HepG2 (cell line): Measurements from ENCODE around the gene LRP5. TPM values are rescaled to one million over a fixed set of nuclear protein-coding genes. Genes with fewer than 3 reads are reported as not detected.
A peak's percentile ranks its signal among the peaks of the same experiment; 100 is the strongest.

Experiments used
- ATAC-seq: fragments of 200-7000 bp; cut with Tn5 transposase; 3 replicates; pipeline ENCODE4 v1.9.1; 2020; ENCODE audit warnings: mild to moderate bottlenecking, moderate library complexity
- BruUV-seq: library from RNA; stranded (reverse); fragments of 400-500 nt; replicated peaks from 2 replicates; lab custom pipeline; 2021; lab: Mats Ljungman, UMichigan
- CTCF ChIA-PET: fragments of 300-600 bp; formaldehyde crosslinking; extraction: SDS; loops from one replicate; lab custom pipeline; 2021; ENCODE audit warnings: low total read pairs, inconsistent platforms, low intra/inter-chr PET ratio; lab: Yijun Ruan, JAX
- POLR2A ChIA-PET: fragments of 350-600 bp; sonication (Branson Sonifier 250); formaldehyde crosslinking; loops from one replicate; lab custom pipeline; 2020; ENCODE audit warnings: antibody characterized with exemption, inconsistent platforms; lab: Yijun Ruan, JAX
- DNase-seq: peaks from one replicate; pipeline ENCODE4 v3.0.0-alpha.2; 2015; ENCODE audit warnings: low spot score
- FAIRE-seq: peaks from 3 replicates; lab custom pipeline; 2011; peaks lifted over from hg19 to GRCh38; lab: Jason Lieb, UNC
- H2AFZ ChIP-seq: one replicate; pipeline ENCODE4 v1.6.1; 2011; ENCODE audit warnings: low read length, inconsistent platforms
- H3K27ac ChIP-seq: fragments of 300-600 bp; 3 replicates; pipeline ENCODE4 v1.8.0; 2011; ENCODE audit warnings: mixed run types, mild to moderate bottlenecking, mixed read lengths, low read length, inconsistent platforms; ENCODE audit not compliant: insufficient read depth; ENCODE audit errors: extremely low read length
- H3K27me3 ChIP-seq, 2 experiments: fragments of 200-600 bp in 1 of 2; 2 replicates in 1 of 2; 3 replicates in 1 of 2; pipeline versions ENCODE4 v1.6.0 to v1.8.0; 2011; ENCODE audit warnings: low read length in 2 of 2, mild to moderate bottlenecking in 2 of 2, moderate library complexity in 2 of 2, inconsistent platforms in 1 of 2; ENCODE audit not compliant: insufficient read depth in 2 of 2, control insufficient read depth in 1 of 2
- H3K36me3 ChIP-seq, 2 experiments: fragments of 200-600 bp in 1 of 2; replicated peaks in 1 of 2; 2 replicates in 1 of 2; 3 replicates in 1 of 2; pipeline versions ENCODE4 v1.5.1 to v1.8.0; 2011; ENCODE audit warnings: low read length in 2 of 2, inconsistent platforms in 1 of 2; ENCODE audit not compliant: insufficient read depth in 2 of 2, control insufficient read depth in 1 of 2
- H3K4me1 ChIP-seq: 2 replicates; pipeline ENCODE4 v1.5.1; 2012; ENCODE audit warnings: low read length, inconsistent platforms; ENCODE audit not compliant: insufficient read depth
- H3K4me2 ChIP-seq: 2 replicates; pipeline ENCODE4 v1.6.0; 2011; ENCODE audit warnings: low read depth, low read length, inconsistent platforms
- H3K4me3 ChIP-seq, 3 experiments: fragments of 200-600 bp in 1 of 3; sonication (generic), shearing (Covaris generic) in 1 of 3; replicated peaks in 1 of 3; 2 replicates each; pipeline ENCODE4 v1.5.1; 2011 to 2016; ENCODE audit warnings: low read length in 3 of 3, inconsistent platforms in 2 of 3, low read depth in 2 of 3, mild to moderate bottlenecking in 2 of 3, control low read depth in 1 of 3, mixed read lengths in 1 of 3; ENCODE audit not compliant: insufficient read depth in 1 of 3
- H3K79me2 ChIP-seq: one replicate; pipeline ENCODE4 v1.6.1; 2011; ENCODE audit warnings: low read length, inconsistent platforms; ENCODE audit not compliant: insufficient read depth
- H3K9ac ChIP-seq: 2 replicates; pipeline ENCODE4 v1.6.0; 2011; ENCODE audit warnings: mild to moderate bottlenecking, low read depth, low read length, inconsistent platforms; ENCODE audit not compliant: insufficient read depth
- H3K9me3 ChIP-seq: 2 replicates; pipeline ENCODE4 v1.5.1; 2012; ENCODE audit warnings: mild to moderate bottlenecking, low read length
- H4K20me1 ChIP-seq: 2 replicates; pipeline ENCODE4 v1.6.0; 2011; ENCODE audit warnings: inconsistent platforms, mild to moderate bottlenecking, low read length, moderate library complexity; ENCODE audit not compliant: insufficient read depth
- AGO2 ChIP-seq: fragments of 200-400 bp; formaldehyde crosslinking; optimal IDR thresholded peaks from 2 replicates; pipeline ENCODE3; 2017; ENCODE audit warnings: mild to moderate bottlenecking, low read depth, low read length, moderate library complexity
- EHMT2 ChIP-seq: fragments of 200-600 bp; sonication (generic); IDR thresholded peaks from 2 replicates; pipeline ENCODE4 v1.7.0; 2017; ENCODE audit warnings: antibody characterized with exemption, low read depth, low read length, borderline replicate concordance
- HDAC1 ChIP-seq: sonication (generic); formaldehyde crosslinking; IDR thresholded peaks from 2 replicates; pipeline ENCODE4 v1.5.1; 2020; ENCODE audit warnings: mild to moderate bottlenecking, missing genetic modification reagents
- WGBS: methylation state at CpG from one replicate; pipeline ENCODE4 v1.1.6; 2017; ENCODE audit warnings: low lambda C conversion rate; 5-methylcytosine and 5-hydroxymethylcytosine counted together
- in situ Hi-C: cut with HindIII; loops from 2 replicates; pipeline ENCODE4 v1.10.0; 2017; ENCODE audit warnings: low pct_unique_long_range_greater_than_20kb; ENCODE audit not compliant: extremely low pct_ligation_motif_present
- intact Hi-C: fragments of 100-400 bp; cut with micrococcal nuclease; formaldehyde crosslinking; loops from one replicate; pipeline ENCODE4 v1.10.0; 2022; ENCODE audit not compliant: unreplicated experiment
- polyA plus RNA-seq, 8 experiments: library from polyadenylated mRNA; depleted of rRNA in 3 of 8; stranded (reverse) in 7 of 8; unstranded in 1 of 8; fragments of >200 nt; fragmentation: Illumina TruSeq in 4 of 8; extraction: Trizol in 4 of 8; gene quantifications; 2 replicates each; pipeline versions ENCODE4 v1.2.1 to v1.2.3, GENCODE V29; 2011 to 2016; ENCODE audit warnings: low read depth in 4 of 8, missing spikeins in 1 of 8, mixed read lengths in 1 of 8; ENCODE audit not compliant: insufficient read depth in 1 of 8
- total RNA-seq, 5 experiments: library from RNA; depleted of rRNA; stranded (reverse); fragments of >200 nt; fragmentation: Illumina TruSeq; extraction: Trizol; gene quantifications; 2 replicates each; pipeline ENCODE4 v1.2.3, GENCODE V29; 2016; ENCODE audit warnings: low read depth in 1 of 5

LRP5 gene
- total and polyA plus RNA-seq, 2 of the 13 experiments (the other 11 are each of a cell fraction or from before 2014, with no cell fraction given), result 40.4 to 64.0 TPM

DNA sequence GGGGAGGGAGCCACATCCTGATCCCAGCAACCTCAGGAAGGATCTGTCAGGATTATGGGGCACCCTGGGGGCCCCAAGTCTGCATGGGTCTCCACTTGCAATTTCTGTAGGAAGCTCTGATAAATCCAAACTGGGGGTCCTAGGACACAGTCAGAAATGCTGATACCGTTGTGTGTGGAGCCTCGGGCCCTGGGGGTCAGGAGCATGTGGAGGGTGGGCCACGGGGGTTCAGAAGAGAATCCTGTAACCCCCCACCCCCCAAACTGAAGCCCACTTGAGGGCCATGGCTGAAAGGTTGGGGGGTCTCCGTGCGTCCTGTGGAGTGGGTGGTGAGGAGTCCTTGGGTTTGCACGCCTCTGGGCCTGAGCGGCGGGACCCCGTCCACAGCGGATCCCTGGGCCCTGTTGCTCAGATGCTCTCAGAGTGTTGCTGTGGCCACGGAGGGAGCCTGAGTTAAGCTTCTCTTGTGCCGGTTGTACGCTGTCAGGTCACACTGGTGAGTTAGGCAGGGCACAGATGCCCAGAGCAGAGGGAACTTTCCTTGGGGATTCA is 72.2 kb downstream of the LRP5 start:
- CTCF ChIA-PET, result interaction anchor here (0.7 to 1.4 kb wide), 2 partner anchors 42 to 127 kb away, joined by 3 to 9 read pairs; no protein-coding TSS in a partner anchor
- no peak for ATAC-seq
- in situ Hi-C loops, result loop anchor here (5.0 kb wide), 1 partner anchor 67 kb away; no protein-coding TSS in a partner anchor
- Histone ChIP-seq H3K9ac (no peak overlapping the region), H3K4me3 (no peak overlapping the region), H3K79me2 (peaks cover 33% of the 10 kb centered on the region), H3K27ac (no peak overlapping the region), H2AFZ (no peak overlapping the region), H3K4me2 (no peak overlapping the region), H3K9me3 (no peaks in the 10 kb centered on the region), H3K27me3 (no peaks in the 10 kb centered on the region), H3K4me1 (peaks cover 40% of the 10 kb centered on the region), H4K20me1 (peaks cover 25% of the 10 kb centered on the region), H3K36me3 (peaks cover 25 to 53% of the 10 kb centered on the region in 2 experiments; a peak in 4 of 5 replicates)
- POLR2A ChIA-PET, result no interaction called here
- no TSS peak for BruUV-seq
- intact Hi-C loops, result no loop called here
- TF ChIP-seq EHMT2, result no peak
- TF ChIP-seq AGO2, result peak; percentile 33
- no peak for FAIRE-seq
- WGBS, result 97% methylated on average over 13 of the region's 13 CpGs
- no peak for DNase-seq

DNA sequence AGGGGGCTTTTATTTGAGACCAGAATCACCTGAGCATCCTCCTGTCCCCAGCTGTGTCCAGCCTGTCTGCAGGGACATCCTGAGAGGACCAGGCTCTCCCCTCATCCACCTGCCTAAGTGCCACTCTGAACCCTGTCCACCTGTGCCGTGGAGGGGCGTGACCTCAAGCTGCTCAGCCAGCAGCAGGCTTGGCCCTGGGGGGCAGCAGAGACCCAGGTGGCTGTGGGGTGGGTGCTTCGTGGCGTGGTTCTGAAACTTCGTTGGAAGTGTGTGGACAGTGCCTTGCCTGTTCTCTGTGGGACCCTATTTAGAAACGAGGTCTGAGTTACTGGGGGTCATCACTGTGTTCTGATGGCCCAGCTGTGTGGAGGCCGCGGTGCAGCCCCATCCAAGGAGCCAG is 72.7 kb downstream of the LRP5 start:
- Histone ChIP-seq H3K27me3 (no peaks in the 10 kb centered on the region), H3K9ac (no peak overlapping the region), H4K20me1 (peaks cover 28% of the 10 kb centered on the region), H3K79me2 (peaks cover 33% of the 10 kb centered on the region), H3K9me3 (no peaks in the 10 kb centered on the region), H3K27ac (no peak overlapping the region), H3K36me3 (peaks cover 30 to 58% of the 10 kb centered on the region in 2 experiments; a peak in 4 of 5 replicates), H3K4me2 (no peak overlapping the region), H2AFZ (no peak overlapping the region), H3K4me3 (no peak overlapping the region), H3K4me1 (peaks cover 35% of the 10 kb centered on the region)
- no TSS peak for BruUV-seq
- POLR2A ChIA-PET, result no interaction called here
- DNase-seq (no peak), FAIRE-seq (no peak), ATAC-seq (no peak)
- TF ChIP-seq HDAC1 (CRISPR knock-in tag) (no peak), AGO2 (peak; percentile 7)
- 100% methylated on average over 3 of the region's 8 CpGs for WGBS
- intact Hi-C loops (no loop called here), in situ Hi-C loops (no loop called here)
- CTCF ChIA-PET, result no interaction called here
